Measurements from ENCODE around the gene TRAF4.

TRAF4 gene

DNA sequence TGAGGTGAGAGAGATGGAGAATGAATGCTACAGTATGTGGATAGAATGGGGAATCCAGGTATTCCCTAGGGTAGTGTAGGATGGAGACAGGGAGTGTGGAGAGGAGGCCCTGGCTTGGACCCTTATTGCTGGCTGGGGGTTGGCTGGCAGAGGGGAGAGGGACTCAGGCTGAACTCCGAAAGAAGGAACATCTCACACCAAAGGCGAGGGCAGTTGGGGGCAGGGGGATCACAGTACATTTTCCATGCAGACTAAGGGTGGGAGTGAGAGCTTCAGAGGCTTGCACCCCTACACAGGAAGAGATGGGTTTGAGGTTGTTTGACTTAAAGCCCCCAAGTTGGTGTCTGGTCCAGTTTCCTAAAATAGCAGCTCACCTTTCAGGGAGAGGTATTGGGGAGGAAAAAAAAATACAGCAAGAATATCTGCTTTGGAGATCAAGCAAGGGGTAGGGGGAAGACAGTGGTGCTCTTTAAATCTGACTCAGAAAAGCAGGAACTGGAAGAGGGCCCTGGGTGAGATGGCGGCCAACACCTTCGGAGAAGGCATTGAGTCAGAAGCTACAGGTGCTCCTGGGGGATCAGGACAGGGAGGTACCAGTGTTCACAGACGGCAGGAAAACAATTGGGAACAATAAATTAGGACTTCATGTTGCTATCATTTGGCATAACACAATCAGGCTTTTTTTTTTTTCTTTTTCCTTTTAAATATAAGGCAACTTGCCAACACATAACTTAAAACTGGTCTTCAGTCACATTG, 12.4 kb downstream of the TRAF4 start:
- Histone ChIP-seq H2AFZ (ENCODE audit: low read length) (no peak overlapping the region), H3K9me2 (ENCODE audit: low read depth, low read length) (no peaks in the 10 kb centered on the region), H3K4me2 (ENCODE audit: low read length) (no peak overlapping the region), H3K79me2 (ENCODE audit: insufficient read depth, low read length) (no peaks in the 10 kb centered on the region), H3K36me3 (ENCODE audit: insufficient read depth, low read length) (peaks cover 46% of the 10 kb centered on the region), H3K9ac (ENCODE audit: low read length) (no peak overlapping the region), H3K4me1 (ENCODE audit: insufficient read depth, low read length, severe bottlenecking) (peaks cover 11% of the 10 kb centered on the region), H3K27ac (ENCODE audit: low read depth, low read length, poor library complexity, severe bottlenecking) (no peak overlapping the region), H3K27me3 (ENCODE audit: insufficient read depth, low read length) (no peaks in the 10 kb centered on the region), H3F3A (ENCODE audit: insufficient read depth, low read length) (no peaks in the 10 kb centered on the region), H3K9me3 (ENCODE audit: low read length) (no peaks in the 10 kb centered on the region), H4K20me1 (ENCODE audit: insufficient read depth, low read length) (no peaks in the 10 kb centered on the region), H3K4me3 (ENCODE audit: low read depth, low read length, poor library complexity, severe bottlenecking) (no peak overlapping the region)
- TF ChIP-seq, protein P1, sequence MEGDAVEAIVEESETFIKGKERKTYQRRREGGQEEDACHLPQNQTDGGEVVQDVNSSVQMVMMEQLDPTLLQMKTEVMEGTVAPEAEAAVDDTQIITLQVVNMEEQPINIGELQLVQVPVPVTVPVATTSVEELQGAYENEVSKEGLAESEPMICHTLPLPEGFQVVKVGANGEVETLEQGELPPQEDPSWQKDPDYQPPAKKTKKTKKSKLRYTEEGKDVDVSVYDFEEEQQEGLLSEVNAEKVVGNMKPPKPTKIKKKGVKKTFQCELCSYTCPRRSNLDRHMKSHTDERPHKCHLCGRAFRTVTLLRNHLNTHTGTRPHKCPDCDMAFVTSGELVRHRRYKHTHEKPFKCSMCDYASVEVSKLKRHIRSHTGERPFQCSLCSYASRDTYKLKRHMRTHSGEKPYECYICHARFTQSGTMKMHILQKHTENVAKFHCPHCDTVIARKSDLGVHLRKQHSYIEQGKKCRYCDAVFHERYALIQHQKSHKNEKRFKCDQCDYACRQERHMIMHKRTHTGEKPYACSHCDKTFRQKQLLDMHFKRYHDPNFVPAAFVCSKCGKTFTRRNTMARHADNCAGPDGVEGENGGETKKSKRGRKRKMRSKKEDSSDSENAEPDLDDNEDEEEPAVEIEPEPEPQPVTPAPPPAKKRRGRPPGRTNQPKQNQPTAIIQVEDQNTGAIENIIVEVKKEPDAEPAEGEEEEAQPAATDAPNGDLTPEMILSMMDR (IDR thresholded peaks at IDR 0.05; ENCODE audit: low read length) = no peak
- no peak for TF ChIP-seq EZH2 (IDR thresholded peaks at IDR 0.05; ENCODE audit: borderline replicate concordance, low read length)

DNA sequence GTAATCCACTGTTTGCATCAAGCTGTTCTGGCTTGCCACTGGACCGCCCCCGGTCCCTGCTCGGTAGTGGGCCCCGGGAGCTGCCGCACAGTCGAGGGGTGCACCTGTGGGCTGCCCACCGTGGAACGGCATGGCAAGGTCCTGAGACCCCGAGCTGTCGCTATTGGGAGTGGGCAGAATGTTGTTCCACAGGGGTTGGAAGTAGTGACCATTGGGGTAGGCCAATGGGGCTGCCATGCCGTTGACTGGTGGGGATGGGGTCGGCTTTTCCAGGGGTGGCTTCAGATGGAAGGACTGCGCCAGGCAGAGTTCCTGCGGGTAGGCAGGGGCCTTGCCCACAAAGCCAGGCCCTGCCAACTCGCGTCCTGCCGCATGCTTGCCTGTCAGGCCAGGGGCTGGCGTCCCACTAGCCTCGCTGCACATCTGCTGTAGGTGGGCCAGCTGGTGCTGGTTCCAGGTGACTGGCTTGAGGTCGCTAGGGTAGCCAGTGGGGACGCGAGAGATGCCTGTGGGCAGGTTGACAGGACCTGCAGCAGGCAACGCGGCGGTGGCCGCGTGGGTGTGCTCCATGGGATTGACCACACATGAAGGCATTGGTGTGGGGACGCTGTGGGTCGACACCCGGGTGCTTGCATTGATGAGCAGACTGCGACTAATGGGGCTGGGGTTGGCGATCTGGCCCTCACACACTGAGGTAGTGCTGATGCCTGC, 14.8 kb downstream of the TRAF4 start:
- Histone ChIP-seq H3K9ac (ENCODE audit: low read length) (no peak overlapping the region), H3K9me2 (ENCODE audit: low read depth, low read length) (no peaks in the 10 kb centered on the region), H3K4me3 (ENCODE audit: low read depth, low read length, poor library complexity, severe bottlenecking) (no peak overlapping the region), H3K36me3 (ENCODE audit: insufficient read depth, low read length) (peaks cover 50% of the 10 kb centered on the region; the same call in 1 of the 2 replicates), H2AFZ (ENCODE audit: low read length) (no peak overlapping the region), H3K4me2 (ENCODE audit: low read length) (no peak overlapping the region), H3K27ac (ENCODE audit: low read depth, low read length, poor library complexity, severe bottlenecking) (no peak overlapping the region), H3K27me3 (ENCODE audit: insufficient read depth, low read length) (no peaks in the 10 kb centered on the region), H3F3A (ENCODE audit: insufficient read depth, low read length) (no peaks in the 10 kb centered on the region), H3K4me1 (ENCODE audit: insufficient read depth, low read length, severe bottlenecking) (peaks cover 7% of the 10 kb centered on the region), H3K79me2 (ENCODE audit: insufficient read depth, low read length) (no peaks in the 10 kb centered on the region), H4K20me1 (ENCODE audit: insufficient read depth, low read length) (0 out of 2 replicates have a peak, but pooled peaks cover 3% of the 10 kb centered on the region), H3K9me3 (ENCODE audit: low read length) (no peaks in the 10 kb centered on the region)
- TF ChIP-seq, protein P1 (IDR thresholded peaks at IDR 0.05; ENCODE audit: low read length) = no peak
- TF ChIP-seq EZH2 (IDR thresholded peaks at IDR 0.05; ENCODE audit: borderline replicate concordance, low read length) = no peak

DNA sequence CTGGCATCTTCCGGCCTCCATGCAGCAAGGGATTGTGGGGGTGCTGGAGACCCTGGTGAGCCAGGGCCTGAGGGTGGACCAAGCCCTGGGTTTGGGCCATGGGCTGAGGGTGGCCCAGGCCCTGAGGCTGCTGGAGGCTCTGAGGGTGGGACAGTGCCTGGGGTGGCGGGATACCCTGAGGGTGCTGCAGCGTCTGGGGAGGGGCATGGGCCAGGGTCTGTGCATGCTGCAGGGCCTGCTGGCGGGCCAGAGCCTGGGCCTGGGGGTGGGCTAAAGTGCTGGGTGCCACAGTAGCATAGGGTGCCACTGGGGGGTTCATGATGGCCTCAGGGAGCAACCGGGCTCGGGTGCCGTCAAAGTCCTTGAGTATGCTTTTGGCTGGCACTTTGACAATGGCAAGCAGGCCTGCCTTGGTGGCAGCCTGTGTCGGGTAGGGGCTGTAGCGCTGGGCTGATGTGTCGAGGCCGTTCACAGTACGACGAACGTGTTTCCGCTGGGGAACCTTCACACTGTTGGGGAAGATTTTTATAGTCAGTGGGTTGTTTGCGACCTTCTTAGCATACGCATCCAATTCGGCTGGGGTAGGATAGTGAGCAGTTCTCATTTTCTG, 15.6 kb downstream of the TRAF4 start:
- H3F3A ChIP-seq (ENCODE audit: insufficient read depth, low read length) = no peaks in the 10 kb centered on the region

More for the DNA sequence above, 15.6 kb downstream of the TRAF4 start:
- Histone ChIP-seq H3K9ac (ENCODE audit: low read length) (no peak overlapping the region), H3K27me3 (ENCODE audit: insufficient read depth, low read length) (no peaks in the 10 kb centered on the region), H2AFZ (ENCODE audit: low read length) (no peak overlapping the region), H3K4me1 (ENCODE audit: insufficient read depth, low read length, severe bottlenecking) (peaks cover 7% of the 10 kb centered on the region), H3K9me3 (ENCODE audit: low read length) (no peaks in the 10 kb centered on the region), H3K36me3 (ENCODE audit: insufficient read depth, low read length) (peaks cover 51% of the 10 kb centered on the region), H3K4me3 (ENCODE audit: low read depth, low read length, poor library complexity, severe bottlenecking) (no peak overlapping the region), H3K79me2 (ENCODE audit: insufficient read depth, low read length) (no peaks in the 10 kb centered on the region), H3K9me2 (ENCODE audit: low read depth, low read length) (no peaks in the 10 kb centered on the region), H4K20me1 (ENCODE audit: insufficient read depth, low read length) (0 out of 2 replicates have a peak, but pooled peaks cover 3% of the 10 kb centered on the region), H3K4me2 (ENCODE audit: low read length) (no peak overlapping the region), H3K27ac (ENCODE audit: low read depth, low read length, poor library complexity, severe bottlenecking) (no peak overlapping the region)
- no peak for TF ChIP-seq EZH2 (IDR thresholded peaks at IDR 0.05; ENCODE audit: borderline replicate concordance, low read length)

All from OCI-LY1 (cell line).